IPS-18c (cell line): ENCODE results near the gene TMEM92.

Source experiments
- H3K4me3 ChIP-seq: 2 replicates; pipeline ENCODE4 v1.7.0; 2013; ENCODE audit warnings: low read depth, mild to moderate bottlenecking, low read length, moderate library complexity; ENCODE audit not compliant: insufficient read depth
- H3K9me3 ChIP-seq: one replicate; pipeline ENCODE4 v1.6.1; 2013; ENCODE audit warnings: mild to moderate bottlenecking, low read length, moderate library complexity; ENCODE audit not compliant: control insufficient read depth, insufficient read depth

The TMEM92 gene

DNA sequence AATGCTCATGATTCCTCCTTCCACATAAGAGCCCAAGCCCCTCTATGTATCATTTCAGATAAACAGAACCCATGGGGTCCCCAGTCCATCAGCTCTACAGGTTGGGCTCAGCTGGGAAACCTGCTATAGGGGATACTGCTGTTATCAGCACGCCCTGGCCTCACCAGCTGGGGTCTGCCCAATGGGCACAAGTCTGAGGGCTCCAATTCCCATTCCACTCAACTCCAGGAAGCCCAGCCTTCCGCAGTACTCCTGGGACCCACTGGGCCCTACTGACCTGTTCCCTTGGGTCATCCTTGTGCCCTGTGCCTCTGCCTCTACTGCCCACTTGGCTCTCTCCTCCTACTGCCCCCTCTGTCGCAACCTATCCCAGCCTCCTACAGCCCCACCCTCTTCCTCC, 55.5 kb downstream of the TMEM92 start:
- H3K9me3 ChIP-seq, result no peaks in the 10 kb centered on the region
- H3K4me3 ChIP-seq, result no peak overlapping the region

DNA sequence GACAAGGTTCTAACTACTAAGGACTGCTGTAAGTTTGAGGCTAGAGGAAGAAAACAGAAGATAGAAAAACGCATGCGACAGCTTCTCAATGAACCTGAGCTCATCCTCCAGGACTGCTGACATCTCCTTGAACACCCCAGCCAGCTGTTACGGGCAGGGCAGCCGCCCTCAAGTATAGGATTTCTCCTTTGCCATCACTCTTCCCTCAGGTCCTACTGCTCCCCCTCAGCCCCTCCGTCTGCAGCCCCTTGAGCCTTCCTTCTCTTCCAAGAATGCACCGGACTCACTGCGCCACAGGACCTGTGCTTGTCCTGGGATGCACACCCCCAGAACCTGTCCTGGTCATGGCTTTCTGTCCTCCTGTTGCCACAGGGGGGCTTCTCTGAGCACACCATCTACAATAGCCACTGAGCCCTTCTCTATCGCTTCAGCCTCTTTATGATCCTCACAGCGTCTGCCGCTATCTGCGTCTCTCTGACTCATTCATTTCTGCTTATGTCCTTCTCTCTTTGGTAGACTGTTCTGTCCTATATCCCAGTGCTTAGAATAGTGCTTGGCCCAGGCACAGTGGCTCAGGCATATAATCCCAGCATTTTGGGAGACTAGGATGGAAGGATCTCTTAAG, 56.0 kb downstream of the TMEM92 start:
- Histone ChIP-seq H3K9me3 (no peaks in the 10 kb centered on the region), H3K4me3 (no peak overlapping the region)
